Measurements from ENCODE around the gene KRTAP5-7. TPM values are rescaled to one million over a fixed set of nuclear protein-coding genes. Genes with fewer than 3 reads are reported as not detected.

The KRTAP5-7 gene
- total and polyA plus RNA-seq, 2 of the 8 experiments (the other 6 are each of a cell fraction or from before 2014, with no cell fraction given): not detected

- Histone ChIP-seq H3K23me2 (ENCODE audit: low read depth, low read length) (peaks cover 4% of the 10 kb centered on the region; the same call in 1 of the 2 replicates), H3K4me1 (replicated peaks in 1 of 4; ENCODE audit: control insufficient read depth in 3 of 4, insufficient read depth in 4 of 4, low read length in 3 of 4) (no peaks in the 10 kb centered on the region), H4K20me1 (replicated peaks in 1 of 2; ENCODE audit: control insufficient read depth in 1 of 2, insufficient read depth in 2 of 2, low read length in 2 of 2) (peaks cover 4 to 16% of the 10 kb centered on the region in 2 experiments), H3K14ac (ENCODE audit: insufficient read length) (no peak overlapping the region), H2BK12ac (ENCODE audit: low read depth, low read length) (no peak overlapping the region), H3K4ac (replicated peaks; ENCODE audit: insufficient read length, low read depth, low read length) (no peak overlapping the region), H2BK20ac (ENCODE audit: low read length) (no peak overlapping the region), H3K18ac (ENCODE audit: extremely low read depth, low read length) (no peak overlapping the region), H3K56ac (replicated peaks; ENCODE audit: insufficient read length, low read depth, low read length) (no peak overlapping the region), H2AK5ac (ENCODE audit: low read depth, low read length) (no peak overlapping the region), H3K27me3 (replicated peaks in 1 of 4; ENCODE audit: control insufficient read depth in 3 of 4, extremely low read depth in 1 of 4, insufficient read depth in 3 of 4, low read length in 3 of 4) (no peaks in the 10 kb centered on the region), H3K79me2 (ENCODE audit: control insufficient read depth in 1 of 2, insufficient read depth in 2 of 2, low read length in 2 of 2) (no peaks in the 10 kb centered on the region), H3K36me3 (ENCODE audit: control insufficient read depth in 2 of 4, insufficient read depth in 4 of 4, low read length in 3 of 4) (peaks cover 7 to 28% (median 22%) of the 10 kb centered on the region in 4 experiments; a peak in 7 of 8 replicates), H3K79me1 (ENCODE audit: low read depth, low read length) (no peaks in the 10 kb centered on the region), H3K4me3 (ENCODE audit: extremely low read depth in 1 of 4, insufficient read depth in 2 of 4, low read depth in 3 of 4, low read length in 4 of 4) (no peak overlapping the region), H3K23ac (ENCODE audit: insufficient read length) (no peak overlapping the region), H3K27ac (ENCODE audit: low read depth, low read length) (no peak overlapping the region), H2BK15ac (ENCODE audit: low read length) (no peak overlapping the region), H2BK120ac (replicated peaks; ENCODE audit: low read depth, low read length) (no peak overlapping the region), H3K9ac (replicated peaks in 1 of 4; ENCODE audit: extremely low read depth in 1 of 4, low read depth in 3 of 4, low read length in 3 of 4) (no peak overlapping the region), H4K5ac (ENCODE audit: insufficient read length, low read depth, low read length) (no peak overlapping the region), H4K91ac (replicated peaks; ENCODE audit: insufficient read length, low read length) (no peak overlapping the region), H2BK5ac (ENCODE audit: low read depth, low read length) (no peak overlapping the region), H2AFZ (ENCODE audit: low read length) (no peak overlapping the region), H3K4me2 (ENCODE audit: insufficient read depth in 1 of 2, low read depth in 2 of 2, low read length in 2 of 2) (no peak overlapping the region), H4K8ac (ENCODE audit: extremely low read depth, insufficient read depth, low read length) (no peak overlapping the region), H3K9me3 (ENCODE audit: insufficient read depth in 2 of 2, low read depth in 1 of 2, low read length in 1 of 2) (no peaks in the 10 kb centered on the region)
- no peak for DNase-seq (ENCODE audit: low read depth in 1 of 2, low spot score in 2 of 2)
- ChIA-PET CTCF (ENCODE audit: partially characterized antibody) (no interaction called here), POLR2A (ENCODE audit: partially characterized antibody) (no interaction called here)
- TF ChIP-seq SUZ12 (IDR thresholded peaks at IDR 0.05; ENCODE audit: low read length): no peak
- no peak for TF ChIP-seq SAP30 (IDR thresholded peaks at IDR 0.05; ENCODE audit: insufficient read depth, insufficient replicate concordance, low read length)
- TF ChIP-seq, protein P1, sequence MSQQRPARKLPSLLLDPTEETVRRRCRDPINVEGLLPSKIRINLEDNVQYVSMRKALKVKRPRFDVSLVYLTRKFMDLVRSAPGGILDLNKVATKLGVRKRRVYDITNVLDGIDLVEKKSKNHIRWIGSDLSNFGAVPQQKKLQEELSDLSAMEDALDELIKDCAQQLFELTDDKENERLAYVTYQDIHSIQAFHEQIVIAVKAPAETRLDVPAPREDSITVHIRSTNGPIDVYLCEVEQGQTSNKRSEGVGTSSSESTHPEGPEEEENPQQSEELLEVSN (IDR thresholded peaks at IDR 0.05): no peak
- TF ChIP-seq CHD1 (IDR thresholded peaks at IDR 0.05; ENCODE audit: low read depth, low read length): no peak
- TF ChIP-seq BACH1 (IDR thresholded peaks at IDR 0.05; ENCODE audit: low read length): no peak
- no peak for FAIRE-seq
- WGBS, 2 experiments (ENCODE audit: extremely low coverage in 1 of 2, insufficient coverage in 1 of 2, insufficient read length in 1 of 2, insufficient replicate concordance in 2 of 2, low coverage in 1 of 2, low lambda C conversion rate in 2 of 2, missing lambda C conversion rate in 1 of 2): 100% methylated on average over 1 of the region's 1 CpG; no CpG with 5 or more reads in 1 of the 2 experiments
Measured at GRCh38 chr11:71486320-71486719, 40.7 kb upstream of the KRTAP5-7 start.
